ENCODE measurements around the gene RBP4. TPM values are rescaled to one million over a fixed set of nuclear protein-coding genes. Genes with fewer than 3 reads are reported as not detected.
A peak's percentile ranks its signal among the peaks of the same experiment; 100 is the strongest.
"Not testable (repeated sequence)": the region's sequence is repeated elsewhere in the genome, so short reads cannot be mapped to it uniquely, and the experiment has no call there.

Gene RBP4
- total RNA-seq, 4 donors from 2014 or later, result 1.7 TPM; not detected in 3

- Histone ChIP-seq H3K36me3 (no peaks in the 10 kb centered on the region), H3K27ac (no peak overlapping the region), H3K4me1 (no peaks in the 10 kb centered on the region), H3K9me3 (no peaks in the 10 kb centered on the region), H3K27me3 (no peaks in the 10 kb centered on the region), H3K4me3 (no peak overlapping the region)
- no peak for TF ChIP-seq CTCF (IDR thresholded peaks at IDR 0.05)
- no peak for TF ChIP-seq POLR2A (IDR thresholded peaks at IDR 0.05)
- no peak for DNase-seq
- intact Hi-C loops (cut with DNase I), result no loop called here
- WGBS, 2 donors, result 76 to 77% methylated on average over 4 of the region's 4 CpGs
Observed at GRCh38 chr10:93550606-93551005, 50.4 kb downstream of the RBP4 start.

- no peak for TF ChIP-seq CTCF (IDR thresholded peaks at IDR 0.05)
- no peak for TF ChIP-seq POLR2A (IDR thresholded peaks at IDR 0.05)
- no peak overlapping the region for H3K27ac ChIP-seq
- H3K36me3 ChIP-seq, result no peaks in the 10 kb centered on the region
- H3K27me3 ChIP-seq, result peaks cover 0 to 3% (median 0%) of the 10 kb centered on the region in 4 donors
- H3K9me3 ChIP-seq, result no peaks in the 10 kb centered on the region
- H3K4me3 ChIP-seq, result no peak overlapping the region
- H3K4me1 ChIP-seq, result no peaks in the 10 kb centered on the region
- 55 to 65% methylated on average over 5 of the region's 5 CpGs for WGBS, 2 donors
- DNase-seq, result no peak
- intact Hi-C loops (cut with DNase I), result no loop called here
Observed at GRCh38 chr10:93548376-93549071, 52.5 kb downstream of the RBP4 start.

GRCh38 chr10:93547522-93547921, 53.5 kb downstream of the RBP4 start:
- H3K36me3 ChIP-seq, result no peaks in the 10 kb centered on the region
- intact Hi-C loops (cut with DNase I), result no loop called here
- peaks cover 0 to 3% (median 0%) of the 10 kb centered on the region in 4 donors for H3K27me3 ChIP-seq
- H3K9me3 ChIP-seq, result no peaks in the 10 kb centered on the region
- no peak for TF ChIP-seq POLR2A (IDR thresholded peaks at IDR 0.05)
- TF ChIP-seq CTCF (IDR thresholded peaks at IDR 0.05), result no peak
- no peak overlapping the region for H3K27ac ChIP-seq
- DNase-seq, result no peak
- peaks cover 0 to 2% (median 0%) of the 10 kb centered on the region in 3 donors for H3K4me1 ChIP-seq
- H3K4me3 ChIP-seq, result no peak overlapping the region

- DNase-seq, H3K9me3 ChIP-seq: not testable (repeated sequence)
- 86 to 90% methylated on average over 2 to 3 of the region's 8 CpGs for WGBS, 2 donors
Observed at GRCh38 chr10:93546995-93547394, 54.0 kb downstream of the RBP4 start.

GRCh38 chr10:93542358-93542791, 58.7 kb downstream of the RBP4 start:
- H3K27ac ChIP-seq, result no peak overlapping the region
- H3K27me3 ChIP-seq, result peaks cover 0 to 3% (median 0%) of the 10 kb centered on the region in 4 donors
- intact Hi-C loops (cut with DNase I), result no loop called here
- TF ChIP-seq CTCF (IDR thresholded peaks at IDR 0.05), result no peak
- no peak for TF ChIP-seq POLR2A (IDR thresholded peaks at IDR 0.05)
- no peaks in the 10 kb centered on the region for H3K36me3 ChIP-seq
- H3K4me3 ChIP-seq, result peak overlapping the region in 2 of 4 donors; percentile 15 to 43
- DNase-seq, result no peak
- peaks cover 0 to 9% (median 0%) of the 10 kb centered on the region in 3 donors for H3K4me1 ChIP-seq
- H3K9me3 ChIP-seq, result no peaks in the 10 kb centered on the region
- WGBS, 2 donors, result 23 to 28% methylated on average over 9 to 10 of the region's 10 CpGs

More at GRCh38 chr10:93546995-93547394, 54.0 kb downstream of the RBP4 start:
- H3K27me3 ChIP-seq; H3K4me3 ChIP-seq; H3K4me1 ChIP-seq; H3K36me3 ChIP-seq; H3K27ac ChIP-seq; intact Hi-C loops (cut with DNase I): not testable (repeated sequence)

Other genes starting within 250 kb of the RBP4 start
- 100 to 1,000 TPM in 2 of 4 donors, 10 to 100 TPM in 2; 61.1 to 123 (median 99.6) TPM for gene MYOF, start 118.9 kb downstream of the RBP4 start, total RNA-seq
- gene CEP55, start 104.6 kb downstream of the RBP4 start, total RNA-seq, result 10 to 100 TPM in 2 of 4 donors, 1 to 10 TPM in 2; 6.7 to 23.7 (median 14.4) TPM
- gene FFAR4, start 34.6 kb downstream of the RBP4 start, total RNA-seq, result 1 to 10 TPM in 1 of 4 donors, under 1 TPM in 1, not detected in 2; 0.26 to 1.1 TPM
- gene PDE6C, start 11.3 kb upstream of the RBP4 start, total RNA-seq, result not detected
- gene FRA10AC1, start 101.4 kb upstream of the RBP4 start, total RNA-seq, result 10 to 100 TPM in 1 of 4 donors, 1 to 10 TPM in 3; 5.0 to 12.0 (median 5.9) TPM
- gene LGI1, start 156.7 kb upstream of the RBP4 start, total RNA-seq, result 1 to 10 TPM in 1 of 4 donors, under 1 TPM in 1, not detected in 2; 0.41 to 2.9 TPM

Measured in esophagus squamous epithelium (tissue), 5 donors.